K562 (cell line): ENCODE measurements around the gene ZNF782. TPM values are rescaled to one million over a fixed set of nuclear protein-coding genes. Genes with fewer than 3 reads are reported as not detected.
"Not testable (repeated sequence)": the region's sequence is repeated elsewhere in the genome, so short reads cannot be mapped to it uniquely, and the experiment has no call there.

Experiments
- ATAC-seq: fragments of 200-7000 bp; cut with Tn5 transposase; 3 replicates; pipeline ENCODE4 v1.9.1; 2020; ENCODE audit warnings: moderate library complexity
- BruUV-seq: library from RNA; stranded (reverse); fragments of 400-500 nt; replicated peaks from 2 replicates; lab custom pipeline; 2021; lab: Mats Ljungman, UMichigan
- CTCF ChIA-PET: fragments of 300-600 bp; formaldehyde crosslinking; extraction: SDS; loops from one replicate; lab custom pipeline; 2021; ENCODE audit warnings: low intra/inter-chr PET ratio; lab: Yijun Ruan, JAX
- POLR2A ChIA-PET: fragments of 300-600, 350-650 bp; sonication (Branson Sonifier 250); formaldehyde crosslinking; extraction: SDS; loops from one replicate; lab custom pipeline; 2021; ENCODE audit warnings: antibody characterized with exemption, inconsistent platforms; lab: Yijun Ruan, JAX
- DNase-seq, 4 experiments: peaks; one replicate each; pipeline versions ENCODE4 v3.0.0 to v3.0.0-alpha.2; 2011 to 2018; ENCODE audit warnings: low spot score in 3 of 4, mixed read lengths in 3 of 4; ENCODE audit errors: extremely low read depth in 1 of 4
- FAIRE-seq: peaks from 2 replicates; lab custom pipeline; 2011; peaks lifted over from hg19 to GRCh38; lab: Jason Lieb, UNC
- H2AFZ ChIP-seq: 2 replicates; pipeline ENCODE4 v1.6.0; 2011; ENCODE audit warnings: low read depth, low read length, control low read depth, inconsistent platforms
- H3K27ac ChIP-seq: fragments of 200-600 bp; 3 replicates; pipeline ENCODE4 v1.8.0; 2011; ENCODE audit warnings: low read depth, mild to moderate bottlenecking, control low read depth, inconsistent platforms, low read length, moderate library complexity, mixed read lengths; ENCODE audit errors: extremely low read depth
- H3K27me3 ChIP-seq, 2 experiments: fragments of 300-600 bp in 1 of 2; 2 replicates in 1 of 2; 3 replicates in 1 of 2; pipeline versions ENCODE4 v1.6.0 to v1.8.0; 2011; ENCODE audit warnings: inconsistent platforms in 2 of 2, low read length in 2 of 2, mild to moderate bottlenecking in 1 of 2, mixed read lengths in 1 of 2, moderate library complexity in 1 of 2; ENCODE audit not compliant: control insufficient read depth in 2 of 2, insufficient read depth in 2 of 2
- H3K36me3 ChIP-seq: fragments of 300-600 bp; 3 replicates; pipeline ENCODE4 v1.8.0; 2011; ENCODE audit warnings: mild to moderate bottlenecking, low read length, inconsistent platforms; ENCODE audit not compliant: control insufficient read depth, insufficient read depth
- H3K4me1 ChIP-seq, 2 experiments: fragments of 200-600 bp in 1 of 2; replicated peaks in 1 of 2; 2 replicates in 1 of 2; 3 replicates in 1 of 2; pipeline versions ENCODE4 v1.5.1 to v1.8.0; 2011; ENCODE audit warnings: inconsistent platforms in 2 of 2, low read length in 2 of 2, mild to moderate bottlenecking in 1 of 2, mixed read lengths in 1 of 2, moderate library complexity in 1 of 2; ENCODE audit not compliant: control insufficient read depth in 2 of 2, insufficient read depth in 2 of 2
- H3K4me2 ChIP-seq: 2 replicates; pipeline ENCODE4 v1.6.1; 2011; ENCODE audit warnings: low read length, control low read depth, inconsistent platforms, mixed read lengths; ENCODE audit not compliant: insufficient read depth
- H3K4me3 ChIP-seq: fragments of 200-600 bp; sonication (generic), shearing (Covaris generic); 2 replicates; pipeline ENCODE4 v1.5.1; 2016; ENCODE audit warnings: control low read depth, inconsistent platforms
- H3K79me2 ChIP-seq: fragments of 200-600 bp; 3 replicates; pipeline ENCODE4 v1.8.0; 2011; ENCODE audit warnings: low read length, inconsistent platforms; ENCODE audit not compliant: control insufficient read depth, insufficient read depth
- H3K9ac ChIP-seq, 2 experiments: 2 replicates each; pipeline versions ENCODE4 v1.6.0 to v1.6.1; 2011; ENCODE audit warnings: low read depth in 2 of 2, low read length in 2 of 2, control low read depth in 1 of 2, inconsistent platforms in 1 of 2, mild to moderate bottlenecking in 1 of 2, mixed read lengths in 1 of 2; ENCODE audit not compliant: insufficient read depth in 1 of 2
- H3K9me1 ChIP-seq: one replicate; pipeline ENCODE4 v1.6.0; 2011; ENCODE audit warnings: inconsistent platforms, mild to moderate bottlenecking, low read length, moderate library complexity; ENCODE audit not compliant: control insufficient read depth, insufficient read depth
- H3K9me3 ChIP-seq: replicated peaks from 2 replicates; pipeline ENCODE4 v1.5.1; 2011; ENCODE audit warnings: low read depth, low read length, inconsistent platforms; ENCODE audit not compliant: control insufficient read depth, insufficient read depth
- H4K20me1 ChIP-seq: replicated peaks from 2 replicates; pipeline ENCODE4 v1.6.1; 2011; ENCODE audit warnings: low read length, inconsistent platforms, mixed read lengths; ENCODE audit not compliant: control insufficient read depth, insufficient read depth
- BCOR ChIP-seq: fragments of 450-650 bp; IDR thresholded peaks from 2 replicates; pipeline ENCODE4 v1.6.1; 2016
- CBFA2T3 ChIP-seq: fragments of 450-650 bp; IDR thresholded peaks from 2 replicates; pipeline ENCODE4 v1.6.1; 2017
- ZNF140 ChIP-seq: fragments of 250-450 bp; sonication (Bioruptor Pico); IDR thresholded peaks from 2 replicates; pipeline ENCODE4 v1.8.0; 2021; ENCODE audit warnings: moderate library complexity, mild to moderate bottlenecking, inconsistent platforms
- WGBS: fragments of 100-300 bp; shearing (Covaris generic); methylation state at CpG from one replicate; pipeline ENCODE4 v1.1.6; 2016; ENCODE audit warnings: low coverage, mixed read lengths; ENCODE audit not compliant: insufficient coverage; ENCODE audit errors: missing lambda C conversion rate; 5-methylcytosine and 5-hydroxymethylcytosine counted together
- in situ Hi-C: fragments of 300-500 bp; cut with MboI; formaldehyde crosslinking; loops from 4 replicates; pipeline ENCODE4 v1.15.0; 2018; ENCODE audit warnings: inconsistent platforms, mixed read lengths
- intact Hi-C: fragments of 100-400 bp; cut with micrococcal nuclease; formaldehyde crosslinking; loops from 2 replicates; pipeline ENCODE4 v1.14.2; 2022
- polyA plus RNA-seq, 8 experiments: library from polyadenylated mRNA; depleted of rRNA in 4 of 8; stranded (reverse) in 5 of 8; unstranded in 3 of 8; fragments of >200 nt; fragmentation: Nextera tagmentation in 2 of 8; fragmentation: Illumina TruSeq in 1 of 8; extraction: Ambion mirVana in 2 of 8; extraction: Trizol in 1 of 8; gene quantifications; 2 replicates each; pipeline versions ENCODE4 v1.2.1 to v1.2.3, GENCODE V29; 2011 to 2014; ENCODE audit warnings: inconsistent platforms in 1 of 8, missing spikeins in 1 of 8
- total RNA-seq, 7 experiments: library from RNA; depleted of rRNA in 6 of 7; stranded (reverse); fragments of >200 nt in 6 of 7; fragmentation: Illumina TruSeq in 2 of 7; extraction: Trizol in 2 of 7; gene quantifications; 2 replicates each; pipeline versions ENCODE4 v1.2.1 to v1.2.3, GENCODE V29; 2011 to 2021; ENCODE audit warnings: low replicate concordance in 1 of 7

The ZNF782 gene
- total and polyA plus RNA-seq, 9 of the 15 experiments (the other 6 are each of a cell fraction or from before 2014, with no cell fraction given), result 0.38 to 8.8 (median 4.5) TPM

- H3K4me2 ChIP-seq, CTCF ChIA-PET, in situ Hi-C loops, H3K9ac ChIP-seq, H3K9me1 ChIP-seq, H3K4me3 ChIP-seq, H3K4me1 ChIP-seq, H3K79me2 ChIP-seq, H3K27me3 ChIP-seq, H4K20me1 ChIP-seq, DNase-seq, ATAC-seq, FAIRE-seq, BruUV-seq, intact Hi-C loops, POLR2A ChIA-PET, H3K9me3 ChIP-seq, H3K27ac ChIP-seq, H2AFZ ChIP-seq: not testable (repeated sequence)
- WGBS, result 88% methylated on average over 1 of the region's 2 CpGs
- H3K36me3 ChIP-seq, result peaks cover 11% of the 10 kb centered on the region; the same call in 1 of the 3 replicates
These were observed 45.7 kb upstream of the ZNF782 start for GRCh38 chr9:96900010-96900409.

DNA sequence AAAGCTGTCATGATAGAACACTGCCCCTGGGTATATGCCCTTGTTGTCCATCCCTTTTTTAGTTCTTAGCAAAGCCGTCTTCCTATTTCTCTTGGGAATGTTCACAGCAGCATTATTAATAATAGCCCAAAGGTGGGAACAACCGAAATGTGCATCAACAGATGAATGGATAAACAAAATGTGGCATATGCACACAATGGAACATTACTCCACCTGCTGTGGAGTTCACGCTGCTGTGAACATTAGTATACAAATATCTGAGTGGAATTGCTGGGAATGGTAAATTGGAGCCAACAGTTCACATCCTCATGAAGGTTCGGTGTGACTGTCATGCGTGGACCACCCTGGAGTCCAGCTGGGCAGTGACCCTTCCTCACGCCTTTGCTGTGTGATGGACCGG, 37.8 kb upstream of the ZNF782 start:
- Histone ChIP-seq H3K9me3 (no peaks in the 10 kb centered on the region), H3K4me3 (no peak overlapping the region), H3K4me1 (no peaks in the 10 kb centered on the region), H3K27me3 (no peaks in the 10 kb centered on the region), H4K20me1 (no peaks in the 10 kb centered on the region), H3K9me1 (peaks cover 2% of the 10 kb centered on the region), H3K36me3 (peaks cover 16% of the 10 kb centered on the region; the same call in 1 of the 3 replicates), H3K4me2 (no peak overlapping the region), H3K79me2 (no peaks in the 10 kb centered on the region), H3K27ac (no peak overlapping the region), H2AFZ (no peak overlapping the region), H3K9ac (no peak overlapping the region)
- no TSS peak for BruUV-seq
- no peak for TF ChIP-seq BCOR
- TF ChIP-seq ZNF140 (CRISPR knock-in tag), result no peak
- TF ChIP-seq CBFA2T3, result no peak
- DNase-seq (no peak), ATAC-seq (no peak), FAIRE-seq (no peak)
- WGBS, result 87% methylated on average over 7 of the region's 7 CpGs
- intact Hi-C loops, result no loop called here
- CTCF ChIA-PET, result no interaction called here
- POLR2A ChIA-PET, result no interaction called here
- in situ Hi-C loops, result no loop called here
